Natural killer cell treated with Interleukin-12 subunit alpha and Interleukin-12 subunit beta and Interleukin-15 and Interleukin-18, amount 100 ng/mL, for 72 hours (primary cell): Measurements from ENCODE around the gene NEK4. TPM values are rescaled to one million over a fixed set of nuclear protein-coding genes. Genes with fewer than 3 reads are reported as not detected.
A peak's percentile ranks its signal among the peaks of the same experiment; 100 is the strongest.

Experiments
- ATAC-seq, 2 donors: fragments of 150-1000 bp; cut with Tn5 transposase in 1 of 2; sonication (Bioruptor Pico), chemical (Tn5 transposase) in 1 of 2; 2 replicates each; pipeline ENCODE4 v1.10.0; 2021
- DNase-seq: peaks from one replicate; pipeline ENCODE4 v3.0.0; 2022; ENCODE audit warnings: low spot score
- H3K27ac Mint-ChIP-seq, 2 donors: 1 replicate in 1 of 2; 2 replicates in 1 of 2; pipeline ENCODE4 v1.8.0; 2022; ENCODE audit warnings: mixed read lengths in 2 of 2, mild to moderate bottlenecking in 1 of 2, moderate library complexity in 1 of 2
- H3K27me3 Mint-ChIP-seq, 2 donors: 1 replicate in 1 of 2; 2 replicates in 1 of 2; pipeline ENCODE4 v1.8.0; 2022; ENCODE audit warnings: mixed read lengths in 2 of 2
- H3K36me3 Mint-ChIP-seq: one replicate; pipeline ENCODE4 v1.8.0; 2022; ENCODE audit warnings: mixed read lengths
- H3K4me1 Mint-ChIP-seq, 2 donors: 1 replicate in 1 of 2; 2 replicates in 1 of 2; pipeline ENCODE4 v1.8.0; 2022; ENCODE audit warnings: low read depth in 2 of 2, mixed read lengths in 2 of 2, mild to moderate bottlenecking in 1 of 2
- H3K4me3 Mint-ChIP-seq: one replicate; pipeline ENCODE4 v1.8.0; 2022; ENCODE audit warnings: mixed read lengths
- H3K9me3 Mint-ChIP-seq: 2 replicates; pipeline ENCODE4 v1.8.0; 2022; ENCODE audit warnings: mixed read lengths
- total RNA-seq, 2 donors: library from RNA; stranded (reverse); gene quantifications; one replicate each; pipeline ENCODE4 v1.2.3, GENCODE V29; 2022

Gene NEK4
- total RNA-seq, 2 donors from 2014 or later = 24.8 to 52.7 TPM

DNA sequence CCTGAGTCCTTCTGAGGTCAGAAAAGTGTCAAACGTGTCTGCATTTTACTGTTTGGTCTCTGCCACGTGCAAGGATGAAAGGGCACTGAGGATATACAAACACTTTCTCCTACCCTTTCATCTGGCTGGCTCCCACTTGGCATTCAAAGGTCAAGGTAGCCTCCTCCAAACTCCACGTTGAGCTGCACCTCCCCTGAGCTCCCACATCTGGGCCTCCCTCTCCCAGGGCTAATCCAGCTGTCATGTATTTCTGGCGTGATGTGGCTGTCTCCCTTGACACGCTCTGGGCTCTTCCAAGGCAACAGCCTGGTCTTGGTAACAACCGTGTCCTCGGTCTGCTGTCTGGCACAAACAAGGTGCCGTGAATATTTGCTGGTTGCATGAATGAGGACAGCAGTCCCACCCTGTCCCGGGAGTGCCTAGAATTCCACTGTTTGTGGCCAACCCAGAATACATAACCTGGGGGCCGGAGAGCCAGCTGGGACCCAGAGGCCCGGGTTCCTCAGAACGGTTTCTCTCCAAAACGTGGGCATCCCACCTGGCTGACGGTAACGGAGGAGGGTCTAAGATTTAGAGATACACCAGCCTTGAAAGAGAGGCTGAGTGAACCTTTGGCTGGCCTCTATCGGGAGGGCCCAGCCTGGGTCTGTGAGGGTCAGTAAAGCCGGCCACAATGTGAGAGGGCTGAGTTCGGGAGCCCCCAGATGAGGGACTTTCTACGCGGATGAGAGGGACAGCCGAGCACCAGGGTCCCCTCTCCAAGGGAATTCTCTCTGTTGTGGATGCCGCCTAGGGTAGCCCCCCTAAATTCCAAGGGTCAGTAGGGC is 65.9 kb downstream of the NEK4 start:
- Mint-ChIP-seq H3K9me3 (no peaks in the 10 kb centered on the region), H3K4me3 (peak overlapping the region; percentile 97), H3K27me3 (no peaks in the 10 kb centered on the region), H3K4me1 (peaks cover 16 to 24% of the 10 kb centered on the region in 2 donors), H3K36me3 (peaks cover 5% of the 10 kb centered on the region), H3K27ac (peak overlapping the region; percentile 94 to 97)
- ATAC-seq (peak in 1 of 2 donors; percentile 1), DNase-seq (no peak)

DNA sequence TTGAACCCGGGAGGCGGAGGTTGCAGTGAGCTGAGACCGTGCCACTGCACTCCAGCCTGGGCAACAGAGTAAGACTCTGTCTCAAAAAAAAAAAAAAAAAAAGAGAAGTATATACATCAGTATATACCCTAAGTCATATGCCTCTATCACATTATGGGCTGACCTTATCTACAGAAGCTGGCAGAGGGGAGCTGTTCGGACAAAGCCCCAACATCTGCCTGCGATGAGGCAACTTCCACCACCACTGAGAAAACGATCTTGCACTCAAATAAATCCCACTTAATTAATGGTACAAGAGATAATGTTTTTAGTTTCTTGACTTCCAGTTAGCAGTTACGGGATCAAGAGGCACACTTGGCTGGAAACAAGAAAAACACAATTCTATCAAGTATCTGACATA is 67.4 kb downstream of the NEK4 start:
- Mint-ChIP-seq H3K4me3 (peak overlapping the region; percentile 97), H3K9me3 (no peaks in the 10 kb centered on the region), H3K27me3 (no peaks in the 10 kb centered on the region), H3K36me3 (peaks cover 5% of the 10 kb centered on the region), H3K4me1 (peaks cover 16 to 24% of the 10 kb centered on the region in 2 donors), H3K27ac (peak overlapping the region in 1 of 2 donors; percentile 97)
- no peak for DNase-seq
- no peak for ATAC-seq

DNA sequence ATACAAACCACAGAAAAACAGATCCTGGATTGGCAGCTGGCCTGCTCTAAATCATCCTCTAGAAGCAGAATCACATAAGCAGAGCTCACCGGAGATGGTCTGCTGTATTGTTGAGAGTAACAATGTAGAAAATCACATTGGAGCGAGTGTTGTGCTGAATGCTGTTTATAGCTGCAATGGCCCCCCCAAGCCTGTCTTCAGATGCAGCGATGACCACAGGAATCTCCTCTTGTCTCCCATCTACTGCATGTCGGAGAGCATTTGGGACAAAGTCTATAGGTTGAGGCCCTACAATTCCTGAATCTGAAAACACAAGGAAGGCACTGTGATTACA is 73.1 kb downstream of the NEK4 start:
- DNase-seq = no peak
- H3K36me3 Mint-ChIP-seq = peaks cover 33% of the 10 kb centered on the region

DNA sequence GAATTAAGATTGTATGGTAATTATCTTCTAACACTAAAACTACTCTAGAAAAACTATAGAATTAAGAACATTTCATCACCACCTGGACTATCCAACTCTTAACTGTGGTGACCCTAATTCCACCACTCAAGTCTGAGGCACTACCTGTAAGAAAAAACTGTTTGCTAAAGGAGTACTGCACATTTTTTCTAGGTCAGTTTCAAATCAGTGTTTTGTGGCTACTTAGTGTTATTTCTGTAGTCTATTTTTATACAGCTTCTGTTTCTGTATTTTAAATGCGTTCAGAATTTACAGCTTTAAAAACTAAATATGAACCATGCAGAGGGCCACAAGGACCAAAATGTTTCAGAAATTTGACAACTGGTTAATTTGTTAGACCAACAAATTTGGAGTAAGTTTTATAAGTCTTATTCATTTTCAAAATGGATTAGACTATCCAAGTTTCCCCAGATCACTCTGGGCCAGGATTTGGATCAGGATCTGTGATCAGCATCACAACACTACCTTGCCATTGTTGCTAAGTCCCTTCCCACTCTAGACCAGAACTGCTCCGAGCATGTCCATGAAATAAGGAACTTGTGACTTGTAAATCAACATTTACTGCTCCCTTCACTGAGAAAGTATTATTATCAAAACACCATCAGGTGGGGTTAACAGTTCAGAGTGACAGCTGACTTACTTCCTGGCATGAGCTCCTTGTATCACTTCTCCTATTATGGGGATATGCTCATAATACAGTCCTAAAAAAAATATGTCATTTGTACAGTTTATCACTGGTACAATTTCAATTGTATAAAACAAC is 73.7 kb downstream of the NEK4 start:
- Mint-ChIP-seq H3K36me3 (peaks cover 33% of the 10 kb centered on the region), H3K27me3 (no peaks in the 10 kb centered on the region), H3K4me1 (peaks cover 19 to 25% of the 10 kb centered on the region in 2 donors), H3K4me3 (peak overlapping the region; percentile 6), H3K9me3 (no peaks in the 10 kb centered on the region), H3K27ac (peak overlapping the region; percentile 72 to 81)
- DNase-seq (no peak), ATAC-seq (no peak)

More for the DNA sequence above, 73.1 kb downstream of the NEK4 start:
- H3K9me3 Mint-ChIP-seq = no peaks in the 10 kb centered on the region
- H3K27me3 Mint-ChIP-seq = no peaks in the 10 kb centered on the region
- ATAC-seq = no peak
- peak overlapping the region; percentile 6 for H3K4me3 Mint-ChIP-seq
- peaks cover 19 to 24% of the 10 kb centered on the region in 2 donors for H3K4me1 Mint-ChIP-seq
- H3K27ac Mint-ChIP-seq = peak overlapping the region; percentile 72 to 81

DNA sequence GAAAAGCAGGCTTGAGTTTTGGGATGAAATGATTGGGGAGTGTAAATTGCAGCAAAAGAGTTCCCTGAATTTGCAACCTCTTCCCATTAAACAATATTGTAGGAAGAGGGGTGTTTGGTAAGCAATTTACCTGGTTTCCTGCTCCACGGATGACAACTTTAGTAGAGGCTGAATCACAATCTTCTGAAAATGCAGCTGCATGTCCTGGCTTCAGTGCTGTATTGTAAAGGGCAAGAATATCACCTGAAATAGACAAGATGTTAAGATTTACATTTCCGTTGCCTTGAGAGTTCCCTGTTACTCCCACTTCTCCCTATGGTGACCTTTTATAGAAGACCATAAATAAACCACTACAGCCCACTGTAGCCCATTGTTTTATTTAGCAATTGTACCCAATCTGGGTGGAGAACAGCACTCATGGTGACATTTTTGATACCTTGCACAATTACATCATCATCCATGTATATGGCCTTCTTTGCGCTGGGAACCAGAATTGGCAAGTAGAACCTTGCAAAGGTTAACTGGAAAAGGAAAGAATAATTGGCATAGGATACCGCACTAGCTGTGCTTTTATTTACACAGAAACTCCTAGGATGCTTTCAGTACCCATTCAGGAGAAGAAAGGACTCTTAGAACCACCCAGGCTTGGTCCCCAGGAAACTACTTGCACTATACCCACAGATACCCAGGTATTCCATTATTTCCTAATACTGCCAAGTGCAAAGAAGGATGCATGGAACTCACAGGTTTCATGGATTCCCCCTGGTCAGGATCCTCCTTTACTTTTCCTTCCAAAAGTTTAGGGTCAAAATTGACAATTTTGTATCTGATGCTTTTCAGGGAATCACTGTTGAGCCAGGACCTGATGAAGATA is 74.7 kb downstream of the NEK4 start:
- peak overlapping the region in 1 of 2 donors; percentile 72 for H3K27ac Mint-ChIP-seq
- H3K27me3 Mint-ChIP-seq = no peaks in the 10 kb centered on the region
- ATAC-seq = no peak
- DNase-seq = no peak
- no peaks in the 10 kb centered on the region for H3K9me3 Mint-ChIP-seq
- peaks cover 38% of the 10 kb centered on the region for H3K36me3 Mint-ChIP-seq
- no peak overlapping the region for H3K4me3 Mint-ChIP-seq
- peaks cover 19 to 25% of the 10 kb centered on the region in 2 donors for H3K4me1 Mint-ChIP-seq

DNA sequence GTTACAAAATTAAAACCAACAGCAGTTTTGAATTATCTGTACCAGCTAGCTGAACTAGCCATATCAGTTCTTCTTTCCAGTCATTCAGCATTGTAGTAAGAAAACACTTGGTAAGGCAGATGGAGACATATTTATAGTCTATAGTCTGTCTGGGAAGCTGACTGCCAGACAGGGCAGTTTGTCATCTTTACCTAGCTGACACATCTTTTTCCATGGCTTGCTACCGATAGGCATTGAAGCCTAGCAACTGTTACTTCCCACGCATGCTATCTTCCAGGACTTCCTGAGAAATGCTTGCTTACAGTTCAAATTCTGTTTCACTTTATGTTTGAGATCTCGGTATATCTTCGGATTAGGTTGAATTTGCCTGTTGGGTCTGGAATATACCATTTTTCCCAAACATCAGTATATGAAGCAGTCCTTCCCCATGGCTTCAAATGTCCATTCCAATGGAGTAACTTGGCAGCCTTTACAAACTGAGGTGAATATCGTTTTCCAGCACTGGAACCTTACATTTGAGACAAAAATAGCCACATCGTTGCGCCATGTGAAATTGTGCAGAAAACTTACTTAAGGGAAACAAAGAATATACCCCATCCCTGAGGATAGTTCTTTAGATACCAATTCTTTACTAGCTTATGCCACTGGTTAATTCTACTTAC is 76.1 kb downstream of the NEK4 start:
- Mint-ChIP-seq H3K27me3 (no peaks in the 10 kb centered on the region), H3K4me3 (no peak overlapping the region), H3K36me3 (peaks cover 48% of the 10 kb centered on the region), H3K4me1 (peaks cover 25 to 30% of the 10 kb centered on the region in 2 donors), H3K9me3 (no peaks in the 10 kb centered on the region), H3K27ac (peak overlapping the region in 1 of 2 donors; percentile 25)
- ATAC-seq (no peak), DNase-seq (no peak)

DNA sequence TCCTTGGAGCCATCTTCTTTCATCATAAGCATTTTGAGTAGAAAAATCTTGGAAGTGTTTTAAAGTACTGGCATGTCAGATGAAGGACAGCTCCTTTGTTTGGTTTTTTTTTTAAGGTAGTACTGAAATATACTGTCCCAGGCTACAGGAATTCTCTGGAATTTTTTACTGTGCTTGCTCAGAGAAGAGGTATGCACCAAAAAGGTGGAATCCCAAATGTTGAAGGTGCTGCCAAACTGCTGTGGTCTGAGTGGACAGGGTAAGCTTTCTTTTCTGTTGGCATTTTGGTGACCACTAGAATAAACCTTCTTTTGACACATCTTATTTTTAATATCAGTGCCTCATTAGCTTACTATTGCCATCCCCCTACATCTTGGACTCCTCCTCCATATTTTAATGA is 77.7 kb downstream of the NEK4 start:
- H3K27me3 Mint-ChIP-seq = no peaks in the 10 kb centered on the region
- H3K4me1 Mint-ChIP-seq = peaks cover 40 to 43% of the 10 kb centered on the region in 2 donors
- no peak for ATAC-seq
- no peak overlapping the region for H3K4me3 Mint-ChIP-seq
- H3K27ac Mint-ChIP-seq = peak overlapping the region; percentile 25 to 81
- peaks cover 64% of the 10 kb centered on the region for H3K36me3 Mint-ChIP-seq
- H3K9me3 Mint-ChIP-seq = no peaks in the 10 kb centered on the region
- DNase-seq = no peak

DNA sequence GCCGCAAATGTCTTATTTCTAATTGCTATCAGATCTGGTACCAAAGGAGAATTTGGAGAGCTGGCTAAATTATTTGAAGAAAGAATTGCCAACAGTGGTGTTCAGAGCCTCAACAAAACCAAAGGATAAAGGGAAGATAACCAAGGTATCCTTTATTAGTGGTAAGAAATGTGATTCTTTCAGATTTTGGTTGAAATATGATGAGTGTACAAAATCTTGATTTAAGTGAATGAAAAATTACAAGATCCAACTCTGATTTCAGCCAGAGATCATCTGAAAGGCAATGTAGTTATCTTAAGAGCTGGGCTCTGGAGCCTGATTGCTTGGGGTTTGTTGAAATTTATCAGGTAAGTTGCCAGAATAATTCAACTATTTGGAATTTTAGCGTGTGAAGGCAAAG is 80.2 kb downstream of the NEK4 start:
- ATAC-seq = no peak
- no peaks in the 10 kb centered on the region for H3K27me3 Mint-ChIP-seq
- peak overlapping the region; percentile 97 for H3K4me3 Mint-ChIP-seq
- no peaks in the 10 kb centered on the region for H3K9me3 Mint-ChIP-seq
- DNase-seq = no peak
- peak overlapping the region; percentile 32 to 80 for H3K27ac Mint-ChIP-seq
- peaks cover 46 to 48% of the 10 kb centered on the region in 2 donors for H3K4me1 Mint-ChIP-seq
- H3K36me3 Mint-ChIP-seq = peaks cover 69% of the 10 kb centered on the region

DNA sequence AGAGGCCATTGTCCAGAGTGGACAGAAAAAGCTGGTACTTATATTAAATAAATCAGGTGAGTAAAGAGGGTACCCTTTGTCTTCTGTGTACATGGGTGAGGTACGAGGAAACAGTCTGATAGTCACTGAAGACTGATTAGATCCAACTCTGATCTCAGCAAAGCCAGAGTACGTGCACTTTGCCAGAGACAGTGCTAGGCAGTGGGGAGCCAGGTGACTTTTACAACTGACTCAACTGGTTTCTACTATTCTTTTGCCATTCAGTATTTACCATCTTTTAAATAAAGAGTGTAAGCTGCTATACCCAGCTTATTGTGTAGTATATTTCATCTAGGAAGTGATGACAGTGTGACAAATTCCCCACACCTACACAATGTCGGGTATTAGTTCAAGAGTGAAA is 81.6 kb downstream of the NEK4 start:
- H3K4me1 Mint-ChIP-seq = peaks cover 49 to 54% of the 10 kb centered on the region in 2 donors
- DNase-seq (no peak), ATAC-seq (no peak)
- peaks cover 58% of the 10 kb centered on the region for H3K36me3 Mint-ChIP-seq
- peak overlapping the region; percentile 80 to 98 for H3K27ac Mint-ChIP-seq
- no peaks in the 10 kb centered on the region for H3K9me3 Mint-ChIP-seq
- peak overlapping the region; percentile 97 for H3K4me3 Mint-ChIP-seq
- H3K27me3 Mint-ChIP-seq = no peaks in the 10 kb centered on the region

DNA sequence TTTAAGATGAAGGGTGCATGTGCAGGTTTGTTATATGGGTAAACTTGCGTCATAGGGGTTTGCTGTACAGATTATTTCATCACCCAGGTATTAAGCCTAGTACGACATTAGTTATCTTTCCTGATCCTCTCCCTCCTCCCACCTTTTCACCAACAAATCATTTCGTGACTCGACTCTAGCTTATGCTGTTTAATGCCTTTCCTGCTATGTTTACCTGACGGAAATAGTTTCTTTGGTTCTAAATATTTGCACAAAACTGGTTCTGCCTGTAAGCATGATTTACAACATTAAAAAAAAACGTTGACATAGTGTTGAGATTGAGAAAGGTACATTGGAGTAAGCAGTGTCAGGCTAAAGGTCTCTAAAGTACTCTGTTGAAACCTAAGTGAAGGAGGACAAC is 82.5 kb downstream of the NEK4 start:
- peaks cover 43 to 46% of the 10 kb centered on the region in 2 donors for H3K4me1 Mint-ChIP-seq
- H3K36me3 Mint-ChIP-seq = peaks cover 50% of the 10 kb centered on the region
- no peak for DNase-seq
- peak overlapping the region; percentile 97 for H3K4me3 Mint-ChIP-seq
- H3K27me3 Mint-ChIP-seq = no peaks in the 10 kb centered on the region
- no peak for ATAC-seq
- H3K9me3 Mint-ChIP-seq = no peaks in the 10 kb centered on the region
- peak overlapping the region; percentile 80 to 98 for H3K27ac Mint-ChIP-seq

DNA sequence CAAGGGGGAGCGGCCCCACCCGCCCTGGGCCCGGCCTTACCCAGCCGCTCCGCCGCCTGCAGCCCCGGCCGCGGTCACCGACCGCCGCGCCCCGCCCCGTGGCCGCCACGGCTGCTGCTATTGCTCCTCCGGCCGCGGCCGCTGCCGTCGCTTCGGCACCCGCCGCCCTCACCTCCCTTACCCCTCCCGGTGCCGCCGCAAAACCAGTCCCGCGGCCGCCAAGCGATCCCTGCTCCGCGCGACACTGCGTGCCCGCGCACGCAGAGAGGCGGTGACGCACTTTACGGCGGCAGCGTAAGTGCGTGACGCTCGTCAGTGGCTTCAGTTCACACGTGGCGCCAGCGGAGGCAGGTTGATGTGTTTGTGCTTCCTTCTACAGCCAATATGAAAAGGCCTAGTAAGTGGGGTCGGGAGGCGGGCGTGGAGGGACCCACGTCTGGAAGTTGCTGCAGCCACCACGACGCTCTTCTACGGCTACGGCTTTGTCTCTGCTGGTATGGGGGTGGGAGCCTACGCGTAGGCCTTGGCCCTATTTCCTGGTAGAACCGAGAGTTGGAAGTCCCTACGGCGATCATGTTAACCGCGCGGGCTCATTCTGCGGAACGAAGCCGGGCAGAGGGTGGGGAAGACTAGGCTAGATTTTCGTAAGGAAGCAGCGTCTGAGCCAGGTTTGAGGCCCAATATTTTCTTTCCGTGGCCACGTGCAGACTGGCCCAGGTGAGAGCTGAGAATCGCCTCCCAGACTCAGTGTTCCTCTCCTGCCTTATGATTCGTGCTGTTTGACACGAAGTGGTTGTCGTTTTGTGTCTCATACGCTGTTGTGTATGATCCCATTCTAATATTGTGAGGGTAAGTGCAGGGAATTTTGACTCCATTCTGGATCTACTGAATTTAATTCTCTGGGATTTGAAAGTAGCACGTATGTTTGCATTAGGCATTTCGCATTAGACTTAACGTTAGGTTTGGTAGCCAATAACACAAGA is 84.7 kb downstream of the NEK4 start, which contains the start of the genes GNL3 and PBRM1:
Gene GNL3, plus strand, starts transcription at position 324 of the 983 bp plus-strand sequence. Its CDS starts 61 bp downstream, at position 385.
Gene PBRM1, minus strand, starts transcription at position 205 of the 983 bp plus-strand sequence.
- peaks cover 43% of the 10 kb centered on the region for H3K36me3 Mint-ChIP-seq
- H3K27ac Mint-ChIP-seq = peak within 1 kb of the TSS; percentile 98 to 100
- H3K9me3 Mint-ChIP-seq = no peaks in the 10 kb centered on the region
- peak within 1 kb of the TSS; percentile 97 for H3K4me3 Mint-ChIP-seq
- ATAC-seq (peak; percentile 89 to 91), DNase-seq (peak; percentile 94)
- no peaks in the 10 kb centered on the region for H3K27me3 Mint-ChIP-seq
- peaks cover 50 to 56% of the 10 kb centered on the region in 2 donors for H3K4me1 Mint-ChIP-seq

DNA sequence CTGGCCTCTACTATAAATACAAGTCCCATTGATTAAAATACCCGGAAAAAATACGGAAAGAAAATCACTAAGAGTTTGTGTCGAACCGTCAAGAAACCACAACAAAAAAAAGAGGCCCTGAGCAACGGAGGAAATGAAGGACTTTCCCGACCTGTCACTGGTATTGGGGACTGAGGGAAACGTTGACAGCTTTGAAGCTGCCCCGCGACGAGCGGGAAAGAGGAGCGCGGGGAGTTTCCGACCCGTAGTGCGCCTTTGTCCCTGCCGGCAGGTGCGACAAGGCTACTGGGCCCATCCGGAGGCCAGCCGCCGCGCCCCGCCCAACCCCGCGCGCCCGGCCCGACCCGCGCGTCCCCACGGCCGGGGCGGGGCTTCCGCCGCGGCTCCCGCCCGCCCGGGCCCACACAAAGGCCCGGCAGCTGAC is 85.4 kb downstream of the NEK4 start:
- peak overlapping the region; percentile 98 to 100 for H3K27ac Mint-ChIP-seq
- peak; percentile 92 for DNase-seq
- H3K4me3 Mint-ChIP-seq = peak overlapping the region; percentile 97
- peaks cover 37% of the 10 kb centered on the region for H3K36me3 Mint-ChIP-seq
- H3K9me3 Mint-ChIP-seq = no peaks in the 10 kb centered on the region
- peaks cover 47 to 56% of the 10 kb centered on the region in 2 donors for H3K4me1 Mint-ChIP-seq
- ATAC-seq = peak; percentile 92 to 94
- no peaks in the 10 kb centered on the region for H3K27me3 Mint-ChIP-seq
